Gastroesophageal sphincter (tissue), 4 donors: Measurements from ENCODE around the gene CASQ2. TPM values are rescaled to one million over a fixed set of nuclear protein-coding genes. Genes with fewer than 3 reads are reported as not detected.

Experiments used
- ATAC-seq: fragments of 150-250 bp; one replicate; pipeline ENCODE4 v1.9.1; 2016; ENCODE audit warnings: mild to moderate bottlenecking, moderate library complexity
- H3K27ac ChIP-seq, 4 donors: fragments of 200-600 bp; sonication (generic) in 3 of 4; 1 replicate in 3 of 4; 2 replicates in 1 of 4; pipeline ENCODE4 v1.5.1; 2016 to 2019
- H3K27me3 ChIP-seq: fragments of 200-600 bp; sonication (generic); one replicate; pipeline ENCODE4 v1.5.1; 2019
- H3K36me3 ChIP-seq, 2 donors: fragments of 200-600 bp; sonication (generic); one replicate each; pipeline ENCODE4 v1.5.1; 2019; ENCODE audit warnings: control low read depth in 1 of 2
- H3K4me1 ChIP-seq, 3 donors: fragments of 200-600 bp; sonication (generic); 1 replicate in 2 of 3; 2 replicates in 1 of 3; pipeline ENCODE4 v1.5.1; 2016 to 2019; ENCODE audit warnings: control low read depth in 2 of 3
- H3K4me3 ChIP-seq, 2 donors: fragments of 200-600 bp; sonication (generic); one replicate each; pipeline ENCODE4 v1.5.1; 2019; ENCODE audit warnings: mild to moderate bottlenecking in 1 of 2, moderate library complexity in 1 of 2
- H3K9me3 ChIP-seq, 3 donors: fragments of 200-600 bp; sonication (generic); one replicate each; pipeline ENCODE4 v1.5.1; 2017 to 2019; ENCODE audit warnings: control low read depth in 2 of 3
- CTCF ChIP-seq, 4 experiments: fragments of 200-600 bp in 2 of 4; fragments of 450-650 bp in 2 of 4; sonication (generic) in 1 of 4; IDR thresholded peaks; one replicate each; pipeline ENCODE4 v1.5.1; 2017 to 2019; ENCODE audit warnings: antibody characterized with exemption in 4 of 4, mild to moderate bottlenecking in 2 of 4, moderate library complexity in 2 of 4
- EP300 ChIP-seq: sonication (generic); formaldehyde crosslinking; IDR thresholded peaks from one replicate; pipeline ENCODE4 v1.6.1; 2017; ENCODE audit warnings: antibody characterized with exemption, mild to moderate bottlenecking
- POLR2A ChIP-seq, 2 donors: fragments of 450-650 bp; IDR thresholded peaks; one replicate each; pipeline ENCODE4 v1.6.1; 2017; ENCODE audit warnings: antibody characterized with exemption in 2 of 2, mild to moderate bottlenecking in 2 of 2, moderate library complexity in 1 of 2
- POLR2AphosphoS5 ChIP-seq: sonication (generic); formaldehyde crosslinking; IDR thresholded peaks from one replicate; pipeline ENCODE4 v1.6.1; 2017; ENCODE audit warnings: antibody characterized with exemption
- WGBS, 2 donors: methylation state at CpG; one replicate each; pipeline ENCODE4 v1.1.5; 2018; ENCODE audit warnings: low coverage in 1 of 2; 5-methylcytosine and 5-hydroxymethylcytosine counted together
- total RNA-seq, 4 donors: library from RNA; depleted of rRNA; stranded (reverse); fragments of >200 nt; gene quantifications; one replicate each; pipeline ENCODE4 v1.1.0, GENCODE V29; 2016

CASQ2 gene
- total RNA-seq, 4 donors from 2014 or later, result 86.2 to 147 (median 133) TPM

DNA sequence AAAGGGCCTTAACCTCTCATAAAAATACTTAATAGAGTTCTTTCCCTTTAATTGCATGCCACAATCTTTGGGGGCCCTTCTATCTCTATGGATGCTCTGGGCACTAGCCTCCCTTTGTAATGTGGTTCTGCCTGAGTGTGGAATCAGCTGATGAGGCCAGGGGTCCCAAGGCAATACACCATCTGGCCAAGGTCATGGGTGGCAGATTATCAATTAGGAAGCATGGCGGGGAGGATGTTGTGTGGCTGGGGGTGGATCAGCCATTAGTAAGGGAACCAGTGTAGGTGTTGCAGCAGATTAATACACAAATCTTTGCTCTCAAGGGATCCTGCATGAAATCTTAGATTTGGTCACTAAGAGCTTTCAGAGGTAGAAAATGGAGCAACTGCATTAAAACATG is 37.1 kb upstream of the CASQ2 start:
- H3K4me3 ChIP-seq, result no peak overlapping the region
- no peak for ATAC-seq
- peaks cover 0 to 4% (median 0%) of the 10 kb centered on the region in 3 donors for H3K9me3 ChIP-seq
- H3K27me3 ChIP-seq, result peaks cover 15% of the 10 kb centered on the region
- TF ChIP-seq POLR2A (IDR thresholded peaks at IDR 0.05), result no peak
- TF ChIP-seq POLR2AphosphoS5, result no peak
- no peak for TF ChIP-seq CTCF (IDR thresholded peaks at IDR 0.05)
- TF ChIP-seq EP300, result no peak
- H3K36me3 ChIP-seq, result no peaks in the 10 kb centered on the region
- H3K4me1 ChIP-seq, result no peaks in the 10 kb centered on the region
- H3K27ac ChIP-seq, result no peak overlapping the region
- WGBS, 2 donors, result 86% methylated on average over 1 of the region's 1 CpG; no CpG with 5 or more reads in 1 of the 2 donors

- no peak overlapping the region for H3K4me3 ChIP-seq
- H3K36me3 ChIP-seq, result no peaks in the 10 kb centered on the region
- H3K4me1 ChIP-seq, result no peaks in the 10 kb centered on the region
- 45 to 100% methylated on average over 1 to 2 of the region's 2 CpGs for WGBS, 2 donors
- no peak for ATAC-seq
- H3K27me3 ChIP-seq, result peaks cover 15% of the 10 kb centered on the region
- TF ChIP-seq POLR2AphosphoS5 (no peak), POLR2A (IDR thresholded peaks at IDR 0.05) (no peak)
- no peak overlapping the region for H3K27ac ChIP-seq
- H3K9me3 ChIP-seq, result peaks cover 0 to 4% (median 0%) of the 10 kb centered on the region in 3 donors
Observed at GRCh38 chr1:115802416-115802815, 33.9 kb upstream of the CASQ2 start.

GRCh38 chr1:115797486-115797885 is 29.0 kb upstream of the CASQ2 start:
- H3K27ac ChIP-seq, result no peak overlapping the region
- ATAC-seq, result no peak
- WGBS, 2 donors, result 83 to 85% methylated on average over 1 to 4 of the region's 4 CpGs
- no peaks in the 10 kb centered on the region for H3K4me1 ChIP-seq
- TF ChIP-seq POLR2A (IDR thresholded peaks at IDR 0.05), result no peak
- TF ChIP-seq EP300, result no peak
- TF ChIP-seq POLR2AphosphoS5, result no peak
- no peak for TF ChIP-seq CTCF (IDR thresholded peaks at IDR 0.05)
- no peak overlapping the region for H3K4me3 ChIP-seq
- no peaks in the 10 kb centered on the region for H3K9me3 ChIP-seq
- H3K27me3 ChIP-seq, result peaks cover 23% of the 10 kb centered on the region
- H3K36me3 ChIP-seq, result no peaks in the 10 kb centered on the region

GRCh38 chr1:115796897-115797296 is 28.4 kb upstream of the CASQ2 start:
- no peak for TF ChIP-seq EP300
- TF ChIP-seq CTCF (IDR thresholded peaks at IDR 0.05), result no peak
- no peak for TF ChIP-seq POLR2A (IDR thresholded peaks at IDR 0.05)
- TF ChIP-seq POLR2AphosphoS5, result no peak
- Histone ChIP-seq H3K4me1 (no peaks in the 10 kb centered on the region), H3K4me3 (no peak overlapping the region), H3K9me3 (no peaks in the 10 kb centered on the region), H3K27ac (no peak overlapping the region), H3K27me3 (peaks cover 27% of the 10 kb centered on the region), H3K36me3 (no peaks in the 10 kb centered on the region)
- no peak for ATAC-seq
- WGBS, 2 donors, result 42 to 63% methylated on average over 4 to 5 of the region's 5 CpGs

DNA sequence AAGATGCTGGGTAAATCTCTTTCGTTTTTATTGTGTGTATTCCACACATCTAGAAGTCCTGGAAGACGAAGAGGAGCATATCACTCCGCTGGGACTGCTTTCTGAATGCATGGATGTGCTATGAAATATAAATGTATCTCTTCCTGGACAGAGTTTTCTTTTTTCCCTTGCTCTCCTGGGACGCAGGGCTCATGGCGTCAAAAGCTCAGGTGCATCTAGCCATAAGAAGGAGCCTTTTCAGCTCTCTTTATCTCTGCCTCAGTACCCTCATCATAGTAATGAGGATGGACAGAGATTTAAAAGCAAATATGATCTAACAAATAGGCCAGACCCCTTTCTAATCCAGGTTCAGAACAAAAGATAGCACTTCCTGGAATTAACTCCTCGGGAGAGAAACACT is 27.5 kb upstream of the CASQ2 start:
- TF ChIP-seq CTCF (IDR thresholded peaks at IDR 0.05) (no peak), EP300 (no peak), POLR2A (IDR thresholded peaks at IDR 0.05) (no peak), POLR2AphosphoS5 (no peak)
- Histone ChIP-seq H3K4me3 (no peak overlapping the region), H3K36me3 (no peaks in the 10 kb centered on the region), H3K27me3 (peaks cover 34% of the 10 kb centered on the region), H3K9me3 (no peaks in the 10 kb centered on the region), H3K27ac (no peak overlapping the region), H3K4me1 (no peaks in the 10 kb centered on the region)
- 76 to 84% methylated on average over 5 of the region's 6 CpGs for WGBS, 2 donors
- ATAC-seq, result no peak
